K562 (cell line): ENCODE data around the gene FADS1. TPM values are rescaled to one million over a fixed set of nuclear protein-coding genes. Genes with fewer than 3 reads are reported as not detected.

ENCODE experiments used
- ATF3 ChIP-seq, 2 experiments: fragments of 450-650 bp in 1 of 2; sonication (generic) in 1 of 2; formaldehyde crosslinking in 1 of 2; IDR thresholded peaks in 1 of 2; conservative IDR thresholded peaks in 1 of 2; 2 replicates each; pipeline versions ENCODE4 v1.6.1 to v1.8.1; 2016 to 2023; ENCODE audit warnings: mild to moderate bottlenecking in 2 of 2, moderate library complexity in 2 of 2, inconsistent platforms in 1 of 2, missing genetic modification reagents in 1 of 2
- HNRNPLL ChIP-seq: fragments of 200-400 bp; formaldehyde crosslinking; IDR thresholded peaks from 2 replicates; pipeline ENCODE4 v1.6.1; 2017; ENCODE audit warnings: low read length, low read depth, mild to moderate bottlenecking; ENCODE audit not compliant: poor library complexity, severe bottlenecking
- LEF1 ChIP-seq: fragments of 450-650 bp; IDR thresholded peaks from 2 replicates; pipeline ENCODE4 v1.6.1; 2016; ENCODE audit warnings: mild to moderate bottlenecking
- POLR3G ChIP-seq: IDR thresholded peaks from 2 replicates; pipeline ENCODE4 v1.6.1; 2011; ENCODE audit not compliant: insufficient read length, insufficient replicate concordance; ENCODE audit errors: extremely low read depth
- SIRT6 ChIP-seq: IDR thresholded peaks from one replicate; pipeline ENCODE4 v1.6.1; 2012; ENCODE audit warnings: low read depth, mild to moderate bottlenecking, control low read depth, inconsistent platforms, low read length, moderate library complexity
- TEAD4 ChIP-seq, 2 experiments: sonication (generic) in 1 of 2; formaldehyde crosslinking in 1 of 2; IDR thresholded peaks; 2 replicates each; pipeline versions ENCODE4 v1.6.1 to v1.8.0; 2012 to 2022; ENCODE audit warnings: borderline replicate concordance in 1 of 2, inconsistent platforms in 1 of 2, low read length in 1 of 2, mild to moderate bottlenecking in 1 of 2, missing genetic modification reagents in 1 of 2
- polyA plus RNA-seq, 8 experiments: library from polyadenylated mRNA; depleted of rRNA in 4 of 8; stranded (reverse) in 5 of 8; unstranded in 3 of 8; fragments of >200 nt; fragmentation: Nextera tagmentation in 2 of 8; fragmentation: Illumina TruSeq in 1 of 8; extraction: Ambion mirVana in 2 of 8; extraction: Trizol in 1 of 8; gene quantifications; 2 replicates each; pipeline versions ENCODE4 v1.2.1 to v1.2.3, GENCODE V29; 2011 to 2014; ENCODE audit warnings: inconsistent platforms in 1 of 8, missing spikeins in 1 of 8
- total RNA-seq, 7 experiments: library from RNA; depleted of rRNA in 6 of 7; stranded (reverse); fragments of >200 nt in 6 of 7; fragmentation: Illumina TruSeq in 2 of 7; extraction: Trizol in 2 of 7; gene quantifications; 2 replicates each; pipeline versions ENCODE4 v1.2.1 to v1.2.3, GENCODE V29; 2011 to 2021; ENCODE audit warnings: low replicate concordance in 1 of 7
- TF ChIP-seq, protein P1 (sequence below), 2 experiments: fragments of 450-650 bp; IDR thresholded peaks; 2 replicates each; pipeline ENCODE4 v1.6.1; 2018; ENCODE audit warnings: mild to moderate bottlenecking in 2 of 2, low read depth in 1 of 2; ENCODE audit not compliant: partially characterized antibody in 2 of 2
- TF ChIP-seq, protein P2 (sequence below): fragments of 450-650 bp; IDR thresholded peaks from 2 replicates; pipeline ENCODE4 v1.6.1; 2016; ENCODE audit warnings: low read depth
- TF ChIP-seq, protein P3 (sequence below): fragments of 250-450 bp; sonication (Bioruptor Pico); IDR thresholded peaks from 2 replicates; pipeline ENCODE4 v1.4.0; 2020

The FADS1 gene
- total and polyA plus RNA-seq, 9 of the 15 experiments (the other 6 are each of a cell fraction or from before 2014, with no cell fraction given): 110 to 864 (median 364) TPM

DNA sequence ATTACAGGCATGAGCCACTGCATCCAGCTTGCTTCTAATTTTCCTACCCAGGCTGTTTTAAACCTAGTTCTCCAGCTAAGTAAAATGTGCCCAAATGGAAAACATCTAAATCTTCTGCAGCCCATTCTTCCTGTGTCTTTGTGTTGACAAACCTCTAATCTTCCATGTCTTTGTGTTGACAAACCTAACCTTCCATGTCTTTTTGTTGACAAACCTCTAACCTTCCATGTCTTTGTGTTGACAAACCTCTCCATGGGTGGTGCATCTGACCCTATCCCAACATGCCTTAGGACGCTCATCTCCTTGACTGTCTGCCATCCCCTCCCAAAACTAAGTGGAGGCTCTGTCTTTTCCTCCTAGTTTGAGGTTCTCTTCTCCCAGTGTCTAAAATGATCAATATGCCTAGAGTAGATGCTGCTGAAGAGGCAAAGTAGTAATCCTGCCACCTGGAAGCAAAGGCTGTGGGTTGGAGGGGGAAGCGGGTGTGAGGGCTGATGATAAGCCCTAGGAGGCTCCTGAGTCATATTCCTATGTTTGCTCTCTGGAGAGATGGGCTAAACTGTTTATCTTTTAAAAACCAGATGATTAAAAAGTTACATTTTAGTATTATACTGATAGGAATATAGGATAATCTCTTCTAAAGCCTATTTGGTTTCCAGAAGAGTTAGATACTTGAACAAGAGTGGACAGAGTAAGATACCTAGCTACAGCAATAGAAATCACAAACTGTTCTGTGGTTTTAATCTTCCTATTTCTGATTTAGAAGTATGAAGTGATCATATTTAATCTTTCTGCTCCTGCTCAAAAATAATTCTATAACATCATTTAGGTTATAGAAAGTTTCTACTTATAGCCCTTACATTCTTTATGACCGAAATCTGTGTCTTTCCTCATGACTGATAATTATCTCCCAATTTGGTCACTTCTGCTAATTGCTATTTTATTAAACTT, 16.2 kb downstream of the FADS1 start (continued):
- TF ChIP-seq SIRT6 (no peak), ATF3 (IDR thresholded peaks at IDR 0.05) (peak; percentile 79; the same call in 1 of the 2 replicates), ATF3 (CRISPR knock-in tag; conservative IDR thresholded peaks at IDR 0.05) (0 out of 2 replicates have a peak, but pooled peaks have one; percentile 37), POLR3G (no peak), TEAD4 (IDR thresholded peaks at IDR 0.05; ENCODE audit: low read length) (peak; percentile 97), TEAD4 (CRISPR knock-in tag; IDR thresholded peaks at IDR 0.05; ENCODE audit: borderline replicate concordance) (no peak), HNRNPLL (no peak), LEF1 (no peak; the same call in 1 of the 2 replicates)
- TF ChIP-seq, protein P1, sequence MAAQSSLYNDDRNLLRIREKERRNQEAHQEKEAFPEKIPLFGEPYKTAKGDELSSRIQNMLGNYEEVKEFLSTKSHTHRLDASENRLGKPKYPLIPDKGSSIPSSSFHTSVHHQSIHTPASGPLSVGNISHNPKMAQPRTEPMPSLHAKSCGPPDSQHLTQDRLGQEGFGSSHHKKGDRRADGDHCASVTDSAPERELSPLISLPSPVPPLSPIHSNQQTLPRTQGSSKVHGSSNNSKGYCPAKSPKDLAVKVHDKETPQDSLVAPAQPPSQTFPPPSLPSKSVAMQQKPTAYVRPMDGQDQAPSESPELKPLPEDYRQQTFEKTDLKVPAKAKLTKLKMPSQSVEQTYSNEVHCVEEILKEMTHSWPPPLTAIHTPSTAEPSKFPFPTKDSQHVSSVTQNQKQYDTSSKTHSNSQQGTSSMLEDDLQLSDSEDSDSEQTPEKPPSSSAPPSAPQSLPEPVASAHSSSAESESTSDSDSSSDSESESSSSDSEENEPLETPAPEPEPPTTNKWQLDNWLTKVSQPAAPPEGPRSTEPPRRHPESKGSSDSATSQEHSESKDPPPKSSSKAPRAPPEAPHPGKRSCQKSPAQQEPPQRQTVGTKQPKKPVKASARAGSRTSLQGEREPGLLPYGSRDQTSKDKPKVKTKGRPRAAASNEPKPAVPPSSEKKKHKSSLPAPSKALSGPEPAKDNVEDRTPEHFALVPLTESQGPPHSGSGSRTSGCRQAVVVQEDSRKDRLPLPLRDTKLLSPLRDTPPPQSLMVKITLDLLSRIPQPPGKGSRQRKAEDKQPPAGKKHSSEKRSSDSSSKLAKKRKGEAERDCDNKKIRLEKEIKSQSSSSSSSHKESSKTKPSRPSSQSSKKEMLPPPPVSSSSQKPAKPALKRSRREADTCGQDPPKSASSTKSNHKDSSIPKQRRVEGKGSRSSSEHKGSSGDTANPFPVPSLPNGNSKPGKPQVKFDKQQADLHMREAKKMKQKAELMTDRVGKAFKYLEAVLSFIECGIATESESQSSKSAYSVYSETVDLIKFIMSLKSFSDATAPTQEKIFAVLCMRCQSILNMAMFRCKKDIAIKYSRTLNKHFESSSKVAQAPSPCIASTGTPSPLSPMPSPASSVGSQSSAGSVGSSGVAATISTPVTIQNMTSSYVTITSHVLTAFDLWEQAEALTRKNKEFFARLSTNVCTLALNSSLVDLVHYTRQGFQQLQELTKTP (IDR thresholded peaks at IDR 0.05; ENCODE audit: low read depth in 1 of 2, partially characterized antibody in 2 of 2): no peak
- TF ChIP-seq, protein P2, sequence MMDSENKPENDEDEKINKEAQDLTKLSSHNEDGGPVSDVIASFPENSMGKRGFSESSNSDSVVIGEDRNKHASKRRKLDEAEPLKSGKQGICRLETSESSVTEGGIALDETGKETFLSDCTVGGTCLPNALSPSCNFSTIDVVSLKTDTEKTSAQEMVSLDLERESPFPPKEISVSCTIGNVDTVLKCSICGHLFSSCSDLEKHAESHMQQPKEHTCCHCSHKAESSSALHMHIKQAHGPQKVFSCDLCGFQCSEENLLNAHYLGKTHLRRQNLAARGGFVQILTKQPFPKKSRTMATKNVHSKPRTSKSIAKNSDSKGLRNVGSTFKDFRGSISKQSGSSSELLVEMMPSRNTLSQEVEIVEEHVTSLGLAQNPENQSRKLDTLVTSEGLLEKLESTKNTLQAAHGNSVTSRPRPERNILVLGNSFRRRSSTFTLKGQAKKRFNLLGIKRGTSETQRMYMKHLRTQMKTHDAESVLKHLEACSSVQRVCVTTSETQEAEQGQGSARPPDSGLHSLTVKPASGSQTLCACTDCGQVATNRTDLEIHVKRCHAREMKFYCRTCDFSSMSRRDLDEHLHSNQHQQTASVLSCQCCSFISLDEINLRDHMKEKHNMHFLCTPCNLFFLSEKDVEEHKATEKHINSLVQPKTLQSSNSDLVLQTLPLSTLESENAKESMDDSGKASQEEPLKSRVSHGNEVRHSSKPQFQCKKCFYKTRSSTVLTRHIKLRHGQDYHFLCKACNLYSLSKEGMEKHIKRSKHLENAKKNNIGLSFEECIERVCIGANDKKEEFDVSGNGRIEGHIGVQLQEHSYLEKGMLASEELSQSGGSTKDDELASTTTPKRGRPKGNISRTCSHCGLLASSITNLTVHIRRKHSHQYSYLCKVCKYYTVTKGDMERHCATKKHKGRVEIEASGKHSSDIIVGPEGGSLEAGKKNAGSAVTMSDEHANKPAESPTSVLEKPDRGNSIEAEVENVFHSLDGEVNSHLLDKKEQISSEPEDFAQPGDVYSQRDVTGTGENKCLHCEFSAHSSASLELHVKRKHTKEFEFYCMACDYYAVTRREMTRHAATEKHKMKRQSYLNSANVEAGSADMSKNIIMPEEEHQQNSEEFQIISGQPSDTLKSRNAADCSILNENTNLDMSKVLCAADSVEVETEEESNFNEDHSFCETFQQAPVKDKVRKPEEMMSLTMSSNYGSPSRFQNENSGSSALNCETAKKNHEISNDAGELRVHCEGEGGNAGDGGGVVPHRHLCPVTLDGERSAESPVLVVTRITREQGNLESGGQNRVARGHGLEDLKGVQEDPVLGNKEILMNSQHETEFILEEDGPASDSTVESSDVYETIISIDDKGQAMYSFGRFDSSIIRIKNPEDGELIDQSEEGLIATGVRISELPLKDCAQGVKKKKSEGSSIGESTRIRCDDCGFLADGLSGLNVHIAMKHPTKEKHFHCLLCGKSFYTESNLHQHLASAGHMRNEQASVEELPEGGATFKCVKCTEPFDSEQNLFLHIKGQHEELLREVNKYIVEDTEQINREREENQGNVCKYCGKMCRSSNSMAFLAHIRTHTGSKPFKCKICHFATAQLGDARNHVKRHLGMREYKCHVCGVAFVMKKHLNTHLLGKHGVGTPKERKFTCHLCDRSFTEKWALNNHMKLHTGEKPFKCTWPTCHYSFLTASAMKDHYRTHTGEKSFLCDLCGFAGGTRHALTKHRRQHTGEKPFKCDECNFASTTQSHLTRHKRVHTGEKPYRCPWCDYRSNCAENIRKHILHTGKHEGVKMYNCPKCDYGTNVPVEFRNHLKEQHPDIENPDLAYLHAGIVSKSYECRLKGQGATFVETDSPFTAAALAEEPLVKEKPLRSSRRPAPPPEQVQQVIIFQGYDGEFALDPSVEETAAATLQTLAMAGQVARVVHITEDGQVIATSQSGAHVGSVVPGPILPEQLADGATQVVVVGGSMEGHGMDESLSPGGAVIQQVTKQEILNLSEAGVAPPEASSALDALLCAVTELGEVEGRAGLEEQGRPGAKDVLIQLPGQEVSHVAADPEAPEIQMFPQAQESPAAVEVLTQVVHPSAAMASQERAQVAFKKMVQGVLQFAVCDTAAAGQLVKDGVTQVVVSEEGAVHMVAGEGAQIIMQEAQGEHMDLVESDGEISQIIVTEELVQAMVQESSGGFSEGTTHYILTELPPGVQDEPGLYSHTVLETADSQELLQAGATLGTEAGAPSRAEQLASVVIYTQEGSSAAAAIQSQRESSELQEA: no peak
- TF ChIP-seq, protein P3, sequence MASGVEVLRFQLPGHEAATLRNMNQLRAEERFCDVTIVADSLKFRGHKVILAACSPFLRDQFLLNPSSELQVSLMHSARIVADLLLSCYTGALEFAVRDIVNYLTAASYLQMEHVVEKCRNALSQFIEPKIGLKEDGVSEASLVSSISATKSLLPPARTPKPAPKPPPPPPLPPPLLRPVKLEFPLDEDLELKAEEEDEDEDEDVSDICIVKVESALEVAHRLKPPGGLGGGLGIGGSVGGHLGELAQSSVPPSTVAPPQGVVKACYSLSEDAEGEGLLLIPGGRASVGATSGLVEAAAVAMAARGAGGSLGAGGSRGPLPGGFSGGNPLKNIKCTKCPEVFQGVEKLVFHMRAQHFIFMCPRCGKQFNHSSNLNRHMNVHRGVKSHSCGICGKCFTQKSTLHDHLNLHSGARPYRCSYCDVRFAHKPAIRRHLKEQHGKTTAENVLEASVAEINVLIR (CRISPR knock-in tag): no peak
